Measurements from ENCODE around the gene STYK1.

DNA sequence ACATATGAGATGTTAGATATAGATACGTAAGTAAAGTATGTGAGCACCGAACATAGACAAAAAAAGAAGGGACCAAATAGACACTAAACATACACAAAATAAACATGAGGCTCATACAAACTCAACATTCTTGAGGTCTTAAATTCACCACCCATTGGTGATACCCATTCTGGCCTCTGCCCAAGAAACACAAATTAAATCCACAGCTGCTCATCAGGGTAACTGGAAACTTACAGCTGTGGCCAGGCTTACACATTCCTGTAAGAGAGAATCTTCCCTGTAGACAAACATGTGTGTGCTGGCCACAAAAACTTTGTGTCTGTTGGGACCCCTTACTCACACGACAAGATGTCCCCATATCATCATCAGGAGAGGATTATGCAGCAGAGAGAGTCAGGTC lies 82.9 kb downstream of the STYK1 start:
- TF ChIP-seq EZH2phosphoT487 (conservative IDR thresholded peaks at IDR 0.05; ENCODE audit: low read length): no peak
- TF ChIP-seq, protein P1, sequence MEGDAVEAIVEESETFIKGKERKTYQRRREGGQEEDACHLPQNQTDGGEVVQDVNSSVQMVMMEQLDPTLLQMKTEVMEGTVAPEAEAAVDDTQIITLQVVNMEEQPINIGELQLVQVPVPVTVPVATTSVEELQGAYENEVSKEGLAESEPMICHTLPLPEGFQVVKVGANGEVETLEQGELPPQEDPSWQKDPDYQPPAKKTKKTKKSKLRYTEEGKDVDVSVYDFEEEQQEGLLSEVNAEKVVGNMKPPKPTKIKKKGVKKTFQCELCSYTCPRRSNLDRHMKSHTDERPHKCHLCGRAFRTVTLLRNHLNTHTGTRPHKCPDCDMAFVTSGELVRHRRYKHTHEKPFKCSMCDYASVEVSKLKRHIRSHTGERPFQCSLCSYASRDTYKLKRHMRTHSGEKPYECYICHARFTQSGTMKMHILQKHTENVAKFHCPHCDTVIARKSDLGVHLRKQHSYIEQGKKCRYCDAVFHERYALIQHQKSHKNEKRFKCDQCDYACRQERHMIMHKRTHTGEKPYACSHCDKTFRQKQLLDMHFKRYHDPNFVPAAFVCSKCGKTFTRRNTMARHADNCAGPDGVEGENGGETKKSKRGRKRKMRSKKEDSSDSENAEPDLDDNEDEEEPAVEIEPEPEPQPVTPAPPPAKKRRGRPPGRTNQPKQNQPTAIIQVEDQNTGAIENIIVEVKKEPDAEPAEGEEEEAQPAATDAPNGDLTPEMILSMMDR (IDR thresholded peaks at IDR 0.05; ENCODE audit: insufficient read depth, low read length, poor library complexity, severe bottlenecking): no peak
